H1 (cell line): ENCODE measurements around the gene AATK. TPM values are rescaled to one million over a fixed set of nuclear protein-coding genes. Genes with fewer than 3 reads are reported as not detected.

Experiments used
- CTCF ChIA-PET: fragments of 300-600 bp; sonication (Branson Sonifier 250); formaldehyde crosslinking; loops from one replicate; lab custom pipeline; 2021; ENCODE audit not compliant: partially characterized antibody; lab: Charles Lee
- POLR2A ChIA-PET: fragments of 300-600 bp; sonication (Branson Sonifier 250); formaldehyde crosslinking; loops from one replicate; lab custom pipeline; 2021; ENCODE audit warnings: inconsistent platforms; ENCODE audit not compliant: partially characterized antibody; lab: Charles Lee
- DNase-seq, 2 experiments: peaks; one replicate each; pipeline versions ENCODE4 v3.0.0 to v3.0.0-alpha.2; 2010 to 2022; ENCODE audit warnings: low spot score in 2 of 2, low read depth in 1 of 2, mixed read lengths in 1 of 2
- FAIRE-seq: peaks from 2 replicates; lab custom pipeline; 2011; peaks lifted over from hg19 to GRCh38; lab: Jason Lieb, UNC
- H2AFZ ChIP-seq: 2 replicates; pipeline ENCODE4 v1.8.1; 2012; ENCODE audit warnings: low read length, inconsistent platforms
- H2AK5ac ChIP-seq: 2 replicates; pipeline ENCODE4 v1.6.1; 2013; ENCODE audit warnings: low read depth, low read length
- H2BK120ac ChIP-seq: replicated peaks from 2 replicates; pipeline ENCODE3; 2013; ENCODE audit warnings: low read depth, low read length, inconsistent platforms
- H2BK12ac ChIP-seq: 2 replicates; pipeline ENCODE4 v1.6.1; 2013; ENCODE audit warnings: low read depth, low read length
- H2BK15ac ChIP-seq: 2 replicates; pipeline ENCODE4 v1.6.1; 2013; ENCODE audit warnings: low read length
- H2BK20ac ChIP-seq: 2 replicates; pipeline ENCODE4 v1.6.1; 2013; ENCODE audit warnings: low read length
- H2BK5ac ChIP-seq: 2 replicates; pipeline ENCODE4 v1.6.1; 2013; ENCODE audit warnings: low read depth, low read length
- H3K14ac ChIP-seq: 2 replicates; pipeline ENCODE4 v1.6.1; 2013; ENCODE audit warnings: inconsistent platforms; ENCODE audit not compliant: insufficient read length
- H3K18ac ChIP-seq: 2 replicates; pipeline ENCODE4 v1.6.1; 2013; ENCODE audit warnings: low read length; ENCODE audit errors: extremely low read depth
- H3K23ac ChIP-seq: 2 replicates; pipeline ENCODE4 v1.6.1; 2013; ENCODE audit warnings: inconsistent platforms; ENCODE audit not compliant: insufficient read length
- H3K23me2 ChIP-seq: 2 replicates; pipeline ENCODE4 v1.6.1; 2013; ENCODE audit warnings: low read depth, low read length
- H3K27ac ChIP-seq: 2 replicates; pipeline ENCODE4 v1.6.1; 2011; ENCODE audit warnings: low read depth, low read length, inconsistent platforms
- H3K27me3 ChIP-seq, 4 experiments: replicated peaks in 1 of 4; 1 replicate in 1 of 4; 2 replicates in 3 of 4; pipeline versions ENCODE4 v1.6.1 to v1.8.1; 2011 to 2013; ENCODE audit warnings: low read length in 3 of 4, mild to moderate bottlenecking in 3 of 4, inconsistent platforms in 2 of 4, mixed read lengths in 2 of 4, moderate library complexity in 1 of 4; ENCODE audit not compliant: control insufficient read depth in 3 of 4, insufficient read depth in 3 of 4; ENCODE audit errors: extremely low read depth in 1 of 4
- H3K36me3 ChIP-seq, 4 experiments: 2 replicates each; pipeline versions ENCODE4 v1.6.1 to v1.8.1; 2011 to 2013; ENCODE audit warnings: mild to moderate bottlenecking in 4 of 4, low read length in 3 of 4, moderate library complexity in 2 of 4, control low read depth in 1 of 4, inconsistent platforms in 1 of 4; ENCODE audit not compliant: insufficient read depth in 4 of 4, control insufficient read depth in 2 of 4
- H3K4ac ChIP-seq: replicated peaks from 2 replicates; pipeline ENCODE3; 2013; ENCODE audit warnings: low read length, low read depth, mixed read lengths, inconsistent platforms; ENCODE audit not compliant: insufficient read length
- H3K4me1 ChIP-seq, 4 experiments: replicated peaks in 1 of 4; 1 replicate in 1 of 4; 2 replicates in 3 of 4; pipeline versions ENCODE4 v1.6.1 to v1.8.1; 2011 to 2013; ENCODE audit warnings: low read length in 3 of 4, inconsistent platforms in 2 of 4, mixed read lengths in 1 of 4; ENCODE audit not compliant: insufficient read depth in 4 of 4, control insufficient read depth in 3 of 4
- H3K4me2 ChIP-seq, 2 experiments: 2 replicates each; pipeline versions ENCODE4 v1.6.1 to v1.8.1; 2011 to 2013; ENCODE audit warnings: low read depth in 2 of 2, low read length in 2 of 2, control low read depth in 1 of 2, inconsistent platforms in 1 of 2, mild to moderate bottlenecking in 1 of 2; ENCODE audit not compliant: insufficient read depth in 1 of 2
- H3K4me3 ChIP-seq, 4 experiments: fragments of 200-600, 300-600 bp in 1 of 4; sonication (generic), shearing (Covaris generic), sonication (Bioruptor Twin) in 1 of 4; 2 replicates each; pipeline versions ENCODE4 v1.5.1 to v1.8.1; 2011 to 2016; ENCODE audit warnings: low read length in 4 of 4, low read depth in 3 of 4, control low read depth in 2 of 4, inconsistent platforms in 2 of 4, mild to moderate bottlenecking in 2 of 4, mixed read lengths in 1 of 4, moderate library complexity in 1 of 4; ENCODE audit not compliant: insufficient read depth in 2 of 4; ENCODE audit errors: extremely low read depth in 1 of 4
- H3K56ac ChIP-seq: replicated peaks from 2 replicates; pipeline ENCODE3; 2013; ENCODE audit warnings: low read depth, mild to moderate bottlenecking, mixed read lengths, low read length, inconsistent platforms; ENCODE audit not compliant: insufficient read length
- H3K79me1 ChIP-seq: 2 replicates; pipeline ENCODE4 v1.6.1; 2013; ENCODE audit warnings: low read depth, low read length, control low read depth
- H3K79me2 ChIP-seq, 2 experiments: 2 replicates each; pipeline versions ENCODE4 v1.6.1 to v1.8.1; 2012 to 2013; ENCODE audit warnings: low read length in 2 of 2, mild to moderate bottlenecking in 2 of 2, inconsistent platforms in 1 of 2; ENCODE audit not compliant: insufficient read depth in 2 of 2, control insufficient read depth in 1 of 2
- H3K9ac ChIP-seq, 4 experiments: replicated peaks in 1 of 4; 1 replicate in 1 of 4; 2 replicates in 3 of 4; pipeline versions ENCODE4 v1.6.1 to v1.8.1; 2011 to 2013; ENCODE audit warnings: low read depth in 3 of 4, low read length in 3 of 4, control low read depth in 2 of 4, mild to moderate bottlenecking in 2 of 4, moderate library complexity in 2 of 4, inconsistent platforms in 1 of 4; ENCODE audit errors: extremely low read depth in 1 of 4
- H3K9me3 ChIP-seq, 2 experiments: 2 replicates each; pipeline versions ENCODE4 v1.6.1 to v1.8.1; 2012 to 2013; ENCODE audit warnings: mild to moderate bottlenecking in 2 of 2, moderate library complexity in 2 of 2, control low read depth in 1 of 2, inconsistent platforms in 1 of 2, low read depth in 1 of 2, low read length in 1 of 2, mixed read lengths in 1 of 2; ENCODE audit not compliant: insufficient read depth in 2 of 2
- H4K20me1 ChIP-seq, 2 experiments: replicated peaks in 1 of 2; 2 replicates each; pipeline versions ENCODE3 to v1.8.1; 2011 to 2013; ENCODE audit warnings: inconsistent platforms in 2 of 2, low read length in 2 of 2, mild to moderate bottlenecking in 1 of 2; ENCODE audit not compliant: insufficient read depth in 2 of 2, control insufficient read depth in 1 of 2
- H4K5ac ChIP-seq: 2 replicates; pipeline ENCODE4 v1.6.1; 2013; ENCODE audit warnings: low read length, low read depth, mixed read lengths, inconsistent platforms; ENCODE audit not compliant: insufficient read length
- H4K8ac ChIP-seq: 2 replicates; pipeline ENCODE4 v1.8.0; 2013; ENCODE audit warnings: mild to moderate bottlenecking, moderate library complexity, low read length, inconsistent platforms; ENCODE audit not compliant: insufficient read depth; ENCODE audit errors: extremely low read depth
- H4K91ac ChIP-seq: replicated peaks from 2 replicates; pipeline ENCODE3; 2013; ENCODE audit warnings: low read length, mixed read lengths, inconsistent platforms; ENCODE audit not compliant: insufficient read length
- BCL11A ChIP-seq, 2 experiments: IDR thresholded peaks; one replicate each; pipeline ENCODE4 v1.6.1; 2011; ENCODE audit warnings: low read depth in 2 of 2, low read length in 2 of 2, mild to moderate bottlenecking in 2 of 2
- CEBPB ChIP-seq: IDR thresholded peaks from 2 replicates; pipeline ENCODE4 v1.6.1; 2012; ENCODE audit warnings: low read depth, low read length
- EGR1 ChIP-seq: IDR thresholded peaks from 2 replicates; pipeline ENCODE4 v1.6.1; 2011; ENCODE audit warnings: low read depth, low read length, borderline replicate concordance
- EZH2 ChIP-seq: fragments of 200-600 bp; sonication (generic); IDR thresholded peaks from 2 replicates; pipeline ENCODE4 v1.7.1; 2012; ENCODE audit warnings: low read depth, mild to moderate bottlenecking, moderate library complexity, low read length, inconsistent platforms; ENCODE audit not compliant: severe bottlenecking
- JUND ChIP-seq: IDR thresholded peaks from 2 replicates; pipeline ENCODE4 v1.6.1; 2011; ENCODE audit warnings: mild to moderate bottlenecking, improper control_type of control experiment, low read length
- MAFK ChIP-seq: IDR thresholded peaks from 2 replicates; pipeline ENCODE4 v1.6.1; 2012; ENCODE audit warnings: low read depth, mild to moderate bottlenecking, improper control_type of control experiment, low read length
- NRF1 ChIP-seq: IDR thresholded peaks from 2 replicates; pipeline ENCODE4 v1.6.1; 2011; ENCODE audit warnings: mild to moderate bottlenecking, low read depth, low read length, improper control_type of control experiment
- RAD21 ChIP-seq, 2 experiments: IDR thresholded peaks in 1 of 2; conservative IDR thresholded peaks in 1 of 2; 2 replicates each; pipeline ENCODE4 v1.6.1; 2011; ENCODE audit warnings: low read depth in 2 of 2, low read length in 2 of 2, improper control_type of control experiment in 1 of 2, inconsistent platforms in 1 of 2, mild to moderate bottlenecking in 1 of 2, moderate library complexity in 1 of 2
- SIRT6 ChIP-seq: IDR thresholded peaks from one replicate; pipeline ENCODE4 v1.7.1; 2012; ENCODE audit warnings: low read length, inconsistent platforms
- SP2 ChIP-seq: IDR thresholded peaks from 2 replicates; pipeline ENCODE4 v1.6.1; 2012; ENCODE audit warnings: mild to moderate bottlenecking, low read length, inconsistent platforms
- TAF7 ChIP-seq: optimal IDR thresholded peaks from 2 replicates; pipeline ENCODE3; 2011; ENCODE audit warnings: low read depth, mild to moderate bottlenecking, inconsistent platforms, low read length, moderate library complexity, borderline replicate concordance
- TEAD4 ChIP-seq: IDR thresholded peaks from 2 replicates; pipeline ENCODE4 v1.6.1; 2012; ENCODE audit warnings: low read depth, low read length, inconsistent platforms, mixed read lengths
- ZNF274 ChIP-seq: IDR thresholded peaks from 2 replicates; pipeline ENCODE4 v1.7.0; 2012; ENCODE audit warnings: low read length, borderline replicate concordance; ENCODE audit errors: extremely low read depth
- WGBS, 2 experiments: shearing (Covaris generic) in 1 of 2; methylation state at CpG; one replicate each; pipeline versions ENCODE4 v1.1.6 to v1.1.7; 2013 to 2015; ENCODE audit warnings: low lambda C conversion rate in 2 of 2, mixed read lengths in 2 of 2, inconsistent platforms in 1 of 2, low coverage in 1 of 2, missing lambda C conversion rate in 1 of 2; ENCODE audit not compliant: insufficient replicate concordance in 2 of 2, insufficient coverage in 1 of 2, insufficient read length in 1 of 2; ENCODE audit errors: extremely low coverage in 1 of 2, missing lambda C conversion rate in 1 of 2; 5-methylcytosine and 5-hydroxymethylcytosine counted together
- polyA plus RNA-seq, 7 experiments: library from polyadenylated mRNA; depleted of rRNA in 3 of 7; stranded (reverse) in 5 of 7; unstranded in 2 of 7; fragments of >200 nt in 5 of 7; fragments of 200-250 nt in 2 of 7; gene quantifications; 1 replicate in 5 of 7; 2 replicates in 1 of 7; 4 replicates in 1 of 7; pipeline versions ENCODE4 v1.2.1 to v1.2.3, GENCODE V29; 2011 to 2013; ENCODE audit warnings: missing spikeins in 2 of 7, mixed read lengths in 2 of 7
- total RNA-seq: library from RNA; stranded (reverse); fragmentation: NEBNext Ultra II Directional; extraction: Animal tissue kit (Norgen Biotek cat#: 25700); gene quantifications from 2 replicates; pipeline ENCODE4 v1.2.1, GENCODE V29; 2021
- TF ChIP-seq, protein P1 (sequence below): IDR thresholded peaks from 2 replicates; pipeline ENCODE4 v1.6.1; 2011; ENCODE audit warnings: low read length, improper control_type of control experiment

Gene AATK
- total and polyA plus RNA-seq, 2 of the 8 experiments (the other 6 are each of a cell fraction or from before 2014, with no cell fraction given): 1.7 to 3.5 TPM

DNA sequence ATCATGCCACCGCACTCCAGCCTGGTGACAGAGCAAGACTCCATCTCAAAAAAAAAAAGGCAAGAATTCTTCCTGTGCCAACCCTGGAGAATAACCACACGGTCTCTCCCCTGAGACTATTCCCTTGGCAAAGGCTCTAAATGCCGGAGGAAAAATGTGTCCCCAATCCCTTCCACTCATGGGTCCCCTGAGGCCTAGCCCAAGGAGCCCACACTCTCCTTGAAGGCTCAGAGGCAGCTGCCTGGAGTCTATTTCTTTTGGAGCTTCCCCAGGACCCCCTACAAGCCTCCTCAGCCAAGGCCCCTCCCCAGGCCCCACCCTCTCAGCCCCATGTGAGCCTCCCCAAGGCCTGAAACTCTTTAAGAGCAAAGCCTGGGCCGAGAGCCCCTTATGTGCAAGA lies 40.1 kb upstream of the AATK start:
- Histone ChIP-seq H3K18ac (no peak overlapping the region), H2BK5ac (no peak overlapping the region), H3K36me3 (peaks cover 0 to 3% (median 0%) of the 10 kb centered on the region in 4 experiments; a peak in 3 of 8 replicates), H2AFZ (no peak overlapping the region), H4K5ac (no peak overlapping the region), H2BK120ac (no peak overlapping the region), H2BK12ac (no peak overlapping the region), H2BK15ac (no peak overlapping the region), H3K23ac (no peak overlapping the region), H2BK20ac (no peak overlapping the region), H3K27me3 (no peaks in the 10 kb centered on the region), H3K4ac (no peak overlapping the region), H2AK5ac (no peak overlapping the region), H3K56ac (no peak overlapping the region), H3K4me1 (no peaks in the 10 kb centered on the region), H4K8ac (no peak overlapping the region), H3K14ac (no peak overlapping the region), H3K9ac (no peak overlapping the region), H3K9me3 (no peaks in the 10 kb centered on the region), H3K23me2 (peaks cover 3% of the 10 kb centered on the region; the same call in 1 of the 2 replicates), H3K79me2 (no peaks in the 10 kb centered on the region), H3K79me1 (no peaks in the 10 kb centered on the region), H4K20me1 (peaks cover under 1 to 10% of the 10 kb centered on the region in 2 experiments), H3K4me2 (no peak overlapping the region), H3K4me3 (no peak overlapping the region), H3K27ac (no peak overlapping the region), H4K91ac (no peak overlapping the region)
- WGBS, 2 experiments: 100% methylated on average over 4 of the region's 4 CpGs; no CpG with 5 or more reads in 1 of the 2 experiments
- FAIRE-seq (no peak), DNase-seq (no peak)
- ChIA-PET CTCF (interaction anchor here (1.1 to 1.3 kb wide), 4 partner anchors 32 to 183 kb away, joined by 3 read pairs; no protein-coding TSS in a partner anchor), POLR2A (interaction anchor here (0.6 to 1.2 kb wide), 2 partner anchors 17 to 599 kb away, joined by 3 read pairs; partner anchors contain the start of gene CEP131)
- TF ChIP-seq CEBPB (no peak), NRF1 (no peak), MAFK (no peak), JUND (no peak), TAF7 (no peak), TEAD4 (no peak), ZNF274 (no peak), SP2 (no peak), BCL11A (IDR thresholded peaks at IDR 0.05; ENCODE audit: low read depth in 2 of 2, low read length in 2 of 2) (no peak), EGR1 (no peak), SIRT6 (no peak), RAD21 (IDR thresholded peaks at IDR 0.05 in 1 of 2, conservative IDR thresholded peaks at IDR 0.05 in 1 of 2; ENCODE audit: low read depth in 2 of 2, low read length in 2 of 2) (no peak), EZH2 (no peak)
- TF ChIP-seq, protein P1, sequence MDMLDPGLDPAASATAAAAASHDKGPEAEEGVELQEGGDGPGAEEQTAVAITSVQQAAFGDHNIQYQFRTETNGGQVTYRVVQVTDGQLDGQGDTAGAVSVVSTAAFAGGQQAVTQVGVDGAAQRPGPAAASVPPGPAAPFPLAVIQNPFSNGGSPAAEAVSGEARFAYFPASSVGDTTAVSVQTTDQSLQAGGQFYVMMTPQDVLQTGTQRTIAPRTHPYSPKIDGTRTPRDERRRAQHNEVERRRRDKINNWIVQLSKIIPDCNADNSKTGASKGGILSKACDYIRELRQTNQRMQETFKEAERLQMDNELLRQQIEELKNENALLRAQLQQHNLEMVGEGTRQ: no peak
